GM12878 (cell line): ENCODE measurements around the gene PPP2R5C.

Source experiments
- CREB1 ChIP-seq: IDR thresholded peaks from 2 replicates; pipeline ENCODE4 v1.6.1; 2012; ENCODE audit warnings: low read depth, mild to moderate bottlenecking, inconsistent platforms
- EZH2 ChIP-seq: IDR thresholded peaks from 2 replicates; pipeline ENCODE4 v1.6.1; 2012; ENCODE audit warnings: low read depth, mild to moderate bottlenecking, control low read depth, inconsistent platforms, low read length, borderline replicate concordance; ENCODE audit not compliant: control insufficient read depth
- JUNB ChIP-seq: IDR thresholded peaks from 2 replicates; pipeline ENCODE4 v1.6.1; 2016; ENCODE audit warnings: antibody characterized with exemption, mild to moderate bottlenecking
- NR2C2 ChIP-seq: IDR thresholded peaks from 2 replicates; pipeline ENCODE4 v1.6.1; 2011; ENCODE audit warnings: borderline replicate concordance, low read depth; ENCODE audit not compliant: control insufficient read depth, insufficient read length
- POLR2AphosphoS5 ChIP-seq: IDR thresholded peaks from 2 replicates; pipeline ENCODE4 v1.6.1; 2011; ENCODE audit warnings: mild to moderate bottlenecking, low read length, inconsistent platforms
- TAF1 ChIP-seq: IDR thresholded peaks from 2 replicates; pipeline ENCODE4 v1.6.1; 2011; ENCODE audit warnings: mild to moderate bottlenecking, low read depth, low read length, borderline replicate concordance
- TBL1XR1 ChIP-seq: IDR thresholded peaks from 2 replicates; pipeline ENCODE4 v1.6.1; 2012; ENCODE audit warnings: low read depth, low read length, improper control_type of control experiment
- YY1 ChIP-seq: IDR thresholded peaks from 2 replicates; pipeline ENCODE4 v1.6.1; 2011; ENCODE audit warnings: low read depth, mild to moderate bottlenecking, low read length
- ZSCAN29 ChIP-seq: fragments of 450-650 bp; IDR thresholded peaks from 2 replicates; pipeline ENCODE4 v1.6.1; 2017; ENCODE audit warnings: mild to moderate bottlenecking, moderate library complexity
- TF ChIP-seq, protein P1 (sequence below): IDR thresholded peaks from 2 replicates; pipeline ENCODE4 v1.6.1; 2012; ENCODE audit warnings: mild to moderate bottlenecking, low read depth, low read length
- TF ChIP-seq, protein P2 (sequence below): fragments of 150-350 bp; IDR thresholded peaks from 2 replicates; pipeline ENCODE4 v1.6.1; 2014; ENCODE audit warnings: mild to moderate bottlenecking, low read depth, low read length
- TF ChIP-seq, protein P3 (sequence below): IDR thresholded peaks from 2 replicates; pipeline ENCODE4 v1.6.1; 2011; ENCODE audit warnings: borderline replicate concordance, low read depth, mild to moderate bottlenecking, moderate library complexity, mixed read lengths, low read length; ENCODE audit not compliant: insufficient read depth; ENCODE audit errors: extremely low read length

DNA sequence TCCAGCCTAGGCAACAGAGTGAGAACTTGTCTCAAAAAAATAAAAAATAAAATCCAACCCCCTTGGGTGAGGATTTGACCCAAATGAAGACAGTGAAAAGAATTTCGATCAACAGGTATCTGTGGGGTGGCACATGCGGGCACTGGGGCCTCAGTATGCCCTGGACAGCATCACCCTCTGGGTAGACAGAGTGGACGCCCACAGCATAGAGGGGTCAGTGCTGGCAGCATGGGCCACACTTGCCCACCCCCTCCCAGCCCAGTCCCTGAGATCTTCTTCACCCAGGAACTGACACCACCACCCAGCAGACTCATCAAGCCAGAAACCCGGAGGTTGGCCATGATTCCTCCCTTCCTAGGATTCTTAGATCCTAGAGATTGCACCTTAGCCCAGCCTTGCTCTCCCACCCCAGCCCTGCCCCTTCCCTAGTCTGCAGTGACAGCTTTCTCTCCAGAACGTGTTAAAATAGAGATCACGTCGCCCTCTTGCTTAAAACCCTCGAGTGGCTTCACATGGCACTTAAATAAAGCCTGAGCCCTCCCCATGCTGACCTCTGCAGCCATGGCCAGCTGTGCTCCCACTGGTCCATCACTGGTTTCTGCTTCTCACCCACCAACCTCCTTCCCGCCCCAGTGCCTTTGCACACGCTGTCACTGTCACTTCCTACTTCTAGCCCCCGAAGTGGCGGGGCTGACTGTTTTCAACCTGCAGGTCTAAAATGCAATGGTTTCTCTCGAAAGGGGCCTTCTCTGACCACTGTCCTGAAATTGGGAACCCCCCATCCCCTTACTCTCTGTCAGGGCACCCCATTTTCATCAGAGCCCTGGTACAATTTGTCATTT is 176.6 kb downstream of the PPP2R5C start:
- TF ChIP-seq POLR2AphosphoS5 (no peak), NR2C2 (no peak), YY1 (no peak), TBL1XR1 (no peak), JUNB (no peak), TAF1 (no peak), EZH2 (no peak), CREB1 (no peak), ZSCAN29 (no peak)
- TF ChIP-seq, protein P1, sequence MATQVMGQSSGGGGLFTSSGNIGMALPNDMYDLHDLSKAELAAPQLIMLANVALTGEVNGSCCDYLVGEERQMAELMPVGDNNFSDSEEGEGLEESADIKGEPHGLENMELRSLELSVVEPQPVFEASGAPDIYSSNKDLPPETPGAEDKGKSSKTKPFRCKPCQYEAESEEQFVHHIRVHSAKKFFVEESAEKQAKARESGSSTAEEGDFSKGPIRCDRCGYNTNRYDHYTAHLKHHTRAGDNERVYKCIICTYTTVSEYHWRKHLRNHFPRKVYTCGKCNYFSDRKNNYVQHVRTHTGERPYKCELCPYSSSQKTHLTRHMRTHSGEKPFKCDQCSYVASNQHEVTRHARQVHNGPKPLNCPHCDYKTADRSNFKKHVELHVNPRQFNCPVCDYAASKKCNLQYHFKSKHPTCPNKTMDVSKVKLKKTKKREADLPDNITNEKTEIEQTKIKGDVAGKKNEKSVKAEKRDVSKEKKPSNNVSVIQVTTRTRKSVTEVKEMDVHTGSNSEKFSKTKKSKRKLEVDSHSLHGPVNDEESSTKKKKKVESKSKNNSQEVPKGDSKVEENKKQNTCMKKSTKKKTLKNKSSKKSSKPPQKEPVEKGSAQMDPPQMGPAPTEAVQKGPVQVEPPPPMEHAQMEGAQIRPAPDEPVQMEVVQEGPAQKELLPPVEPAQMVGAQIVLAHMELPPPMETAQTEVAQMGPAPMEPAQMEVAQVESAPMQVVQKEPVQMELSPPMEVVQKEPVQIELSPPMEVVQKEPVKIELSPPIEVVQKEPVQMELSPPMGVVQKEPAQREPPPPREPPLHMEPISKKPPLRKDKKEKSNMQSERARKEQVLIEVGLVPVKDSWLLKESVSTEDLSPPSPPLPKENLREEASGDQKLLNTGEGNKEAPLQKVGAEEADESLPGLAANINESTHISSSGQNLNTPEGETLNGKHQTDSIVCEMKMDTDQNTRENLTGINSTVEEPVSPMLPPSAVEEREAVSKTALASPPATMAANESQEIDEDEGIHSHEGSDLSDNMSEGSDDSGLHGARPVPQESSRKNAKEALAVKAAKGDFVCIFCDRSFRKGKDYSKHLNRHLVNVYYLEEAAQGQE, result no peak
- TF ChIP-seq, protein P2, sequence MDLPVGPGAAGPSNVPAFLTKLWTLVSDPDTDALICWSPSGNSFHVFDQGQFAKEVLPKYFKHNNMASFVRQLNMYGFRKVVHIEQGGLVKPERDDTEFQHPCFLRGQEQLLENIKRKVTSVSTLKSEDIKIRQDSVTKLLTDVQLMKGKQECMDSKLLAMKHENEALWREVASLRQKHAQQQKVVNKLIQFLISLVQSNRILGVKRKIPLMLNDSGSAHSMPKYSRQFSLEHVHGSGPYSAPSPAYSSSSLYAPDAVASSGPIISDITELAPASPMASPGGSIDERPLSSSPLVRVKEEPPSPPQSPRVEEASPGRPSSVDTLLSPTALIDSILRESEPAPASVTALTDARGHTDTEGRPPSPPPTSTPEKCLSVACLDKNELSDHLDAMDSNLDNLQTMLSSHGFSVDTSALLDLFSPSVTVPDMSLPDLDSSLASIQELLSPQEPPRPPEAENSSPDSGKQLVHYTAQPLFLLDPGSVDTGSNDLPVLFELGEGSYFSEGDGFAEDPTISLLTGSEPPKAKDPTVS, result no peak
- TF ChIP-seq, protein P3, sequence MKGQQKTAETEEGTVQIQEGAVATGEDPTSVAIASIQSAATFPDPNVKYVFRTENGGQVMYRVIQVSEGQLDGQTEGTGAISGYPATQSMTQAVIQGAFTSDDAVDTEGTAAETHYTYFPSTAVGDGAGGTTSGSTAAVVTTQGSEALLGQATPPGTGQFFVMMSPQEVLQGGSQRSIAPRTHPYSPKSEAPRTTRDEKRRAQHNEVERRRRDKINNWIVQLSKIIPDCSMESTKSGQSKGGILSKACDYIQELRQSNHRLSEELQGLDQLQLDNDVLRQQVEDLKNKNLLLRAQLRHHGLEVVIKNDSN, result no peak
